ENCODE results near the gene MAGI2. TPM values are rescaled to one million over a fixed set of nuclear protein-coding genes. Genes with fewer than 3 reads are reported as not detected.

The MAGI2 gene
- total RNA-seq, 1 donor, result 18.8 TPM

DNA sequence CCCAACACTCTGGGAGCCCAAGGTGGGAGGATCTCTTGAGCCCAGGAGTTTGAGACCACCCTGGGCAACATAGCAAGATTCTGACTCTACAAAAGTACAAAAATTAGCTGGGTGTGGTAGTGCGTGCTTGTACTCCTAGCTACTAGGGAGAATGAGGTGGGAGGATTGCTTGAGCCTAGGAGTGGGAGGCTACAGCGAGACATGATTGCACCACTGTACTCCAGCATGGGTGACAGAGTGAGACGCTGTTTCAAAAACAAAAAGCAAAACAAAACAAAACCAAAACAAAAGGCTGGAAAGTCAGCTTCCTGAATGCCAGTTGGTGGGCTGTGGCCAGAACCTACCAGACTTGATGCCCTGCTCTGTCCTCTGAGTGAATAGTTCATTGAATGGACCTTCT lies 1412.0 kb downstream of the MAGI2 start:
- Histone ChIP-seq H3K27ac (ENCODE audit: low read depth, low read length) (no peak overlapping the region), H3K4me3 (ENCODE audit: insufficient read depth, low read length) (no peak overlapping the region), H3K9me3 (ENCODE audit: low read depth, low read length) (no peaks in the 10 kb centered on the region), H3K79me2 (ENCODE audit: insufficient read depth, low read length) (no peaks in the 10 kb centered on the region), H3K4me1 (ENCODE audit: insufficient read depth, low read length) (no peaks in the 10 kb centered on the region), H2AFZ (ENCODE audit: low read length) (no peak overlapping the region), H4K20me1 (ENCODE audit: insufficient read depth, low read length) (no peaks in the 10 kb centered on the region), H3K4me2 (ENCODE audit: insufficient read depth, low read length) (no peak overlapping the region), H3K27me3 (ENCODE audit: insufficient read depth, low read length) (peaks cover 6% of the 10 kb centered on the region), H3K36me3 (ENCODE audit: insufficient read depth, low read length) (no peaks in the 10 kb centered on the region)
- DNase-seq (ENCODE audit: insufficient read length, low spot score, missing footprints), result no peak
- no peak for TF ChIP-seq CTCF (IDR thresholded peaks at IDR 0.05; ENCODE audit: extremely low read depth, low read depth, low read length)

GRCh38 chr7:78039790-78040776 lies 1413.4 kb downstream of the MAGI2 start:
- H3K9me3 ChIP-seq (ENCODE audit: low read depth, low read length), result no peaks in the 10 kb centered on the region
- H3K36me3 ChIP-seq (ENCODE audit: insufficient read depth, low read length), result no peaks in the 10 kb centered on the region
- DNase-seq (ENCODE audit: insufficient read length, low spot score, missing footprints), result no peak

GRCh38 chr7:78038465-78039080 lies 1414.9 kb downstream of the MAGI2 start:
- no peak for TF ChIP-seq CTCF (IDR thresholded peaks at IDR 0.05; ENCODE audit: extremely low read depth, low read depth, low read length)
- Histone ChIP-seq H3K27ac (ENCODE audit: low read depth, low read length) (no peak overlapping the region), H3K79me2 (ENCODE audit: insufficient read depth, low read length) (no peaks in the 10 kb centered on the region)

More at GRCh38 chr7:78039790-78040776, 1413.4 kb downstream of the MAGI2 start:
- Histone ChIP-seq H3K79me2 (ENCODE audit: insufficient read depth, low read length) (no peaks in the 10 kb centered on the region), H3K27ac (ENCODE audit: low read depth, low read length) (no peak overlapping the region), H3K27me3 (ENCODE audit: insufficient read depth, low read length) (peaks cover 6% of the 10 kb centered on the region), H4K20me1 (ENCODE audit: insufficient read depth, low read length) (no peaks in the 10 kb centered on the region), H2AFZ (ENCODE audit: low read length) (no peak overlapping the region), H3K4me2 (ENCODE audit: insufficient read depth, low read length) (no peak overlapping the region), H3K4me3 (ENCODE audit: insufficient read depth, low read length) (no peak overlapping the region), H3K4me1 (ENCODE audit: insufficient read depth, low read length) (no peaks in the 10 kb centered on the region)
- TF ChIP-seq CTCF (IDR thresholded peaks at IDR 0.05; ENCODE audit: extremely low read depth, low read depth, low read length), result peak; percentile 56

GRCh38 chr7:78037603-78038002 lies 1415.9 kb downstream of the MAGI2 start:
- TF ChIP-seq CTCF (IDR thresholded peaks at IDR 0.05; ENCODE audit: extremely low read depth, low read depth, low read length), result no peak
- no peak overlapping the region for H3K27ac ChIP-seq (ENCODE audit: low read depth, low read length)
- H3K9me3 ChIP-seq (ENCODE audit: low read depth, low read length), result no peaks in the 10 kb centered on the region
- DNase-seq (ENCODE audit: insufficient read length, low spot score, missing footprints), result no peak
- no peaks in the 10 kb centered on the region for H3K36me3 ChIP-seq (ENCODE audit: insufficient read depth, low read length)
- H3K4me2 ChIP-seq (ENCODE audit: insufficient read depth, low read length), result no peak overlapping the region
- H3K4me1 ChIP-seq (ENCODE audit: insufficient read depth, low read length), result no peaks in the 10 kb centered on the region
- H4K20me1 ChIP-seq (ENCODE audit: insufficient read depth, low read length), result no peaks in the 10 kb centered on the region
- H3K4me3 ChIP-seq (ENCODE audit: insufficient read depth, low read length), result no peak overlapping the region
- no peaks in the 10 kb centered on the region for H3K79me2 ChIP-seq (ENCODE audit: insufficient read depth, low read length)
- H3K27me3 ChIP-seq (ENCODE audit: insufficient read depth, low read length), result peaks cover 9% of the 10 kb centered on the region
- no peak overlapping the region for H2AFZ ChIP-seq (ENCODE audit: low read length)

More at GRCh38 chr7:78038465-78039080, 1414.9 kb downstream of the MAGI2 start:
- H3K4me2 ChIP-seq (ENCODE audit: insufficient read depth, low read length), result no peak overlapping the region
- H3K36me3 ChIP-seq (ENCODE audit: insufficient read depth, low read length), result no peaks in the 10 kb centered on the region
- H3K4me1 ChIP-seq (ENCODE audit: insufficient read depth, low read length), result no peaks in the 10 kb centered on the region
- no peaks in the 10 kb centered on the region for H3K9me3 ChIP-seq (ENCODE audit: low read depth, low read length)
- peaks cover 7% of the 10 kb centered on the region for H3K27me3 ChIP-seq (ENCODE audit: insufficient read depth, low read length)
- no peak overlapping the region for H3K4me3 ChIP-seq (ENCODE audit: insufficient read depth, low read length)
- H2AFZ ChIP-seq (ENCODE audit: low read length), result no peak overlapping the region
- no peak for DNase-seq (ENCODE audit: insufficient read length, low spot score, missing footprints)
- no peaks in the 10 kb centered on the region for H4K20me1 ChIP-seq (ENCODE audit: insufficient read depth, low read length)

All from osteoblast (primary cell).